WI38 (cell line): ENCODE data around the gene TMOD1.

Source experiments
- H3K4me3 ChIP-seq: 2 replicates; pipeline ENCODE4 v1.5.1; 2011; ENCODE audit warnings: low read depth, mild to moderate bottlenecking, control low read depth, low read length
- TF ChIP-seq, protein P1 (sequence below): IDR thresholded peaks from 2 replicates; pipeline ENCODE4 v1.5.1; 2012; ENCODE audit warnings: low read depth, mild to moderate bottlenecking, control low read depth, low read length

Gene TMOD1

DNA sequence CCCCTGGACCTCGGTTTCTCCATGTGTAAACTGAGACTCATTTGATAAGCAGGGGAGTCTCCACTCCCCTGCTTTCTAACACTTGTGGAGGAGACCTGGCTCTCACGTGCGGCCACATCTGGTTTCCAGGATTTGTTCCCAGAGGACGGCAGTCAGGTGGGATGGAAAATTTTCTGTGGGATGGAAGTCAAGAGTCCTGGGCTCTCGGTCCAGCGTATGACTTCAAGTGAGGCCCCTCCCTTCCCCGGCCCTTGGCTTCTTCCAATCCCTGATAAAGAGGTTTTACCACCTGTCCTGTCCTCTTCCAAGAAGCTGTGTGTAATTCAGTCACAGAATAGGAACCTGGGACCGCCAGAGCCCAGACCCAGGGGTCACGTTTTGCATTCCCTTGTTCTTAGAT lies 35.0 kb downstream of the TMOD1 start:
- TF ChIP-seq, protein P1, sequence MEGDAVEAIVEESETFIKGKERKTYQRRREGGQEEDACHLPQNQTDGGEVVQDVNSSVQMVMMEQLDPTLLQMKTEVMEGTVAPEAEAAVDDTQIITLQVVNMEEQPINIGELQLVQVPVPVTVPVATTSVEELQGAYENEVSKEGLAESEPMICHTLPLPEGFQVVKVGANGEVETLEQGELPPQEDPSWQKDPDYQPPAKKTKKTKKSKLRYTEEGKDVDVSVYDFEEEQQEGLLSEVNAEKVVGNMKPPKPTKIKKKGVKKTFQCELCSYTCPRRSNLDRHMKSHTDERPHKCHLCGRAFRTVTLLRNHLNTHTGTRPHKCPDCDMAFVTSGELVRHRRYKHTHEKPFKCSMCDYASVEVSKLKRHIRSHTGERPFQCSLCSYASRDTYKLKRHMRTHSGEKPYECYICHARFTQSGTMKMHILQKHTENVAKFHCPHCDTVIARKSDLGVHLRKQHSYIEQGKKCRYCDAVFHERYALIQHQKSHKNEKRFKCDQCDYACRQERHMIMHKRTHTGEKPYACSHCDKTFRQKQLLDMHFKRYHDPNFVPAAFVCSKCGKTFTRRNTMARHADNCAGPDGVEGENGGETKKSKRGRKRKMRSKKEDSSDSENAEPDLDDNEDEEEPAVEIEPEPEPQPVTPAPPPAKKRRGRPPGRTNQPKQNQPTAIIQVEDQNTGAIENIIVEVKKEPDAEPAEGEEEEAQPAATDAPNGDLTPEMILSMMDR = no peak
- H3K4me3 ChIP-seq = no peak overlapping the region

- TF ChIP-seq, protein P1 = no peak
- no peak overlapping the region for H3K4me3 ChIP-seq
Observed at GRCh38 chr9:97543561-97543960, 42.1 kb downstream of the TMOD1 start.

DNA sequence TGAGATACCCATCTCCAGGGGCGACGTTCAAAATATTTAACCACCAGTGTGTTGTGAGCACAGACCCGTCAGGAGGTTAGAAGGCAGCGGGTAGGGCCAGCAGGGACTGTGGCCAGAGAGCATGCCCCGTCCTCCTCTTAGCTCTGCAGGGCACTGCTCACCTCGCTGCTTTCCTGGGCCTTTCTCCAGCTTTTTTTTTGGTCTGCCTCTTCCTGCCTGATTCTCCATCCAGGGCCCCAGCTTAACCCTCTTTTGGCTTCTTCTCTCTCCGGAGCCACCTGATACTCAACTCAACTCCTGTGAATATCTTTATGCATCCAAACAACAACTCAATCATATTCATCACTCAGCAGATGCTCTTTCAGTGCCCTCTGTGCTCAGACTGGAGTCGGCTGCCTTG lies 44.0 kb downstream of the TMOD1 start:
- H3K4me3 ChIP-seq = no peak overlapping the region
- TF ChIP-seq, protein P1 = no peak

GRCh38 chr9:97547098-97547829 lies 45.8 kb downstream of the TMOD1 start:
- no peak overlapping the region for H3K4me3 ChIP-seq
- TF ChIP-seq, protein P1 = no peak

- no peak overlapping the region for H3K4me3 ChIP-seq
- TF ChIP-seq, protein P1 = no peak
Observed at GRCh38 chr9:97548379-97548778, 46.9 kb downstream of the TMOD1 start.

DNA sequence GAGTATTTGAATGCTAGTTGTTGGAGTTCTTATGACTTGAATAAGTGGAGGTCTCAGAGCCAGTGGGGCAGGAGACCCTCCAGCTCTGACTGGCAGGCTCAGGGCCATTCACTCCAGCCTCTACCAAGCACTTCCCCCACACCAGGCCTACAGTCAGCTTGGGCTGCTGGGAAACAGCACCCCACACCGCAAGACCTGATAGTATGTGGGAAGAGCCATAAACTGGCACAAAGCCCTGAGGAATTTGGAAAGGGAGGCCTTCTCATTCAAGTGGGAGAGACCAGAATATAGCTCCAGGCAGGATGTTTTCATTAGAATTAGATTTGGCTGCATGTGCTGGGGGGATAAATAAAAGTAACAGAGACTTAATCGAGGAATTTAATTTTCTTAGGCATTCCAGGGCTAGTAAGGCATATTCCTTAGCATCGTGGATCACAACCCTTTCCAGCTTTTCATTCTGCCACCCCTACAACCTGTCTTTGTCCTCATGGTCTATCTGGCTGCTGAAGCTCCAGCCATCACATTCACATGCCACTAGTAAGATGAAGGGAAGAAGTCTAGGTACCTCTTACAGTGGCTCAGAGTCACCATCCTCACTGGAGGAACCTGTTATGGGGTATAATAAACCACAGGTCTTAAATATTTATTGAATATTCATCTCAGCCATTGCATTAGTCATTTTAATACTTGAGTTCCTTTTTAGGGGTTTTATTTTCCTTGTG lies 47.5 kb downstream of the TMOD1 start:
- TF ChIP-seq, protein P1 = no peak
- no peak overlapping the region for H3K4me3 ChIP-seq

GRCh38 chr9:97550386-97550785 lies 48.9 kb downstream of the TMOD1 start:
- H3K4me3 ChIP-seq = no peak overlapping the region
- TF ChIP-seq, protein P1 = no peak
